ENCODE results near the gene STOM. TPM values are rescaled to one million over a fixed set of nuclear protein-coding genes. Genes with fewer than 3 reads are reported as not detected.
"Not testable (repeated sequence)": the region's sequence is repeated elsewhere in the genome, so short reads cannot be mapped to it uniquely, and the experiment has no call there.

Gene STOM
- polyA plus RNA-seq (ENCODE audit: insufficient read length in 10 of 10): 10 to 100 TPM; 55.3 to 87.1 (median 78.1) TPM
- long read RNA-seq, donor 1, transcript STOM-201 (7 exons, 3,010 nt): major isoform, 19 of 19 reads
- long read RNA-seq, donor 1, partial matches to known transcripts: 0 of 19 reads
- long read RNA-seq, donor 1, other reads (novel, unspliced or antisense): 0 of 19 reads
- long read RNA-seq, donor 2, transcript STOM-201 (7 exons, 3,010 nt): major isoform, 7 of 7 reads
- long read RNA-seq, donor 2, partial matches to known transcripts: 0 of 7 reads
- long read RNA-seq, donor 2, other reads (novel, unspliced or antisense): 0 of 7 reads
- long read RNA-seq, donor 3: 0 reads
- long read RNA-seq, donor 4, transcript STOM-201 (7 exons, 3,010 nt): major isoform, 12 of 12 reads
- long read RNA-seq, donor 4, partial matches to known transcripts: 0 of 12 reads
- long read RNA-seq, donor 4, other reads (novel, unspliced or antisense): 0 of 12 reads
- long read RNA-seq, donor 5, transcript STOM-201 (7 exons, 3,010 nt): major isoform, 25 of 41 reads
- long read RNA-seq, donor 5, partial matches to known transcripts: 16 of 41 reads
- long read RNA-seq, donor 5, other reads (novel, unspliced or antisense): 0 of 41 reads
- long read RNA-seq, donor 6, transcript STOM-201 (7 exons, 3,010 nt): major isoform, 23 of 23 reads
- long read RNA-seq, donor 6, partial matches to known transcripts: 0 of 23 reads
- long read RNA-seq, donor 6, other reads (novel, unspliced or antisense): 0 of 23 reads
- long read RNA-seq, donor 7, transcript STOM-201 (7 exons, 3,010 nt): major isoform, 22 of 22 reads
- long read RNA-seq, donor 7, partial matches to known transcripts: 0 of 22 reads
- long read RNA-seq, donor 7, other reads (novel, unspliced or antisense): 0 of 22 reads
- long read RNA-seq, donor 8, transcript STOM-201 (7 exons, 3,010 nt): major isoform, 14 of 14 reads
- long read RNA-seq, donor 8, partial matches to known transcripts: 0 of 14 reads
- long read RNA-seq, donor 8, other reads (novel, unspliced or antisense): 0 of 14 reads
- long read RNA-seq, donor 9, partial matches to known transcripts: 0 of 2 reads
- long read RNA-seq, donor 9, other reads (novel, unspliced or antisense): 0 of 2 reads

DNA sequence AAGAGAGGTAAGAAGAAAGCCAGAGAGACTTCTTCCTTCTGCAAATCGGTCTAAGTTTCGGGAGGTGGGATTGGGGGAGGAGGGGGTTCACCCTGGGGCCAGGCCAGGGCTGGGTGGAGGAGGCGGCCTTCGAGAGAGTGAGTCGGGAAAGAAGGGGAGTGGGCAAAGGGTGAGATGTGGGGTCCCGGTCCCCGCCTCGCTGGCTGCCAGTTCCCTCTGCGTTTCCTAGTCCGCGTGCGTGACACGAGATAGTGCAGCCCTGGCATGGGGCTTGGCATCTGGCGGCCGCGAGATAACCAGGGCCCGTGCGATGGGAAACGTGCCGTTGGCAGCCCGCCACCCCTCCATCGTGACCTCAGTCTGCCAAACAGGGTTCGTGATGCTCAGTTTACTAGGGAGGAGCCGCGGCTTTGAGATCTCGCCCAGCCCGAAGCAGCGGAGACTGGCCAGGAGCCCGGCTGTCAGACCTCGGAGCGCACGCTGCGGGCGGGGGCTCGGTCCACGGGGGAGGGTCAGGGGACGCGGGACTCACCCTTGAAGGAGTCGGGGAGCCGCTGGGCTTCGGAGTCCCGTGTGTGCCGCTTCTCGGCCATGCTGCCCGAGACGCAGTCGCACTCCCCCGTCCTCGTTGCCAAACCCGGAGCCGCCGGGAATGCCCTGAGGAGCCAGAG, at the start of gene STOM:
Gene STOM (minus strand): TSS at position 656 of the 671 bp plus-strand sequence. CDS start 63 bp downstream, at position 593.
- peak; percentile 82 to 96 (median 87) for DNase-seq

DNA sequence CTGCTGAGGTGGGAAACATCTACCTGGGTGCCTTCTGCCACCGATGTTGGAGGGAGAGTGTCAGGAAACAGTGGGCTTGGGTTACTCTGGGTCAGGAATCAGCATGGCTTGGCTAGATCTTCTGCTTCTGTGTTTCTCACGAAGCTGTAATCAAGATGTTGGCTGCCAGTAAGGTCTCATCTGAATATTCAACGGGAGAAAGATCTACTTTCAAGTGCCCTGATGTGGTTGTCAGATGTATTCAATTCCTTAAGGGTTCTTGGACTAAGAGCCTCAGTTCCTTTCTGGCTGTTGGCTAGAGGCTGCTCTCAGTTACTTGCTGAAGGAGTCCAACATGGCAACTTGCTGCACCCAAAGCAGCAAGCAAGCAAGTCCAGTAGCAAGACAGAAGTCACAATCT, 41.9 kb upstream of the STOM start:
- DNase-seq: no peak

DNA sequence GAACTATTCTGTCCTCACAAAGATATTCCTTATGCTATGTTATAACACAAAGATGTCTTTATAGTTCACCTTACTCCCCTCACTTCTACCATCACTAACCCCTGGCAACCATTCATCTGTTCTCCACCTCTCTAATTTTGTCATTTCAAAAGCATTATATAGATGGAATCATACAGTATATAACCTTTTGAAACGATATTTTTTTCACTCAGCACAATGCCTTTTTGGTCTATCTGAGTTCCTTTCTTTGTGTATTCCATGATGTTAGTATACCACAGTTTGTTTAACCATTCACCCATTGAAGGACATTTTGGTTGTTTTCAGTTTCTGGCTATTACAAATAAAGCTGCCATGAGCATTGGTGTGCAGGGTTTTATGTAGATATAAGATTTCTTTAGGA, 35.8 kb upstream of the STOM start:
- no peak for DNase-seq

GRCh38 chr9:121404906-121405305, 34.9 kb upstream of the STOM start:
- no peak for DNase-seq

GRCh38 chr9:121399883-121400607, 30.0 kb upstream of the STOM start:
- DNase-seq: peak; percentile 61 to 84 (median 76)

GRCh38 chr9:121399126-121399882, 29.3 kb upstream of the STOM start:
- peak in 1 of 3 donors; percentile 22 for DNase-seq

DNA sequence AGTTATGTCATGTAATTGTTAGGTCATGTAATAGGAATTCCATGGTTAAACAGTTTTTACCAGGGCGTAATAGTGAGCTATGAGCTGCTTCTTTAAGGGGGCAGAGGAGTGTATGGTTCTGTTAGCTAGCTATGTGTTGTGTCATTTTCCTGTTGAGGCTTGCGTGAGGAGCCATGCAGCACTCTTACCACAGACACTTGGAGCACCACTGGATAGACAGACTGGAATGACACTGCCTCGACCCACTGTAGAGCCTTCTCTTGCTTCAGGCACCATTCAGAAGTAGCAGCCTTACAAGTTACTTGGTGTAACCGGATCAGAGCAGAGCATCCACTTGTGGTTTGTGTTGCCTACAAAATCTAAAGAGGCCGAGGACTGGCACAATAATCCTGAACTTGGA, 28.3 kb upstream of the STOM start:
- peak in 1 of 3 donors; percentile 95 for DNase-seq

- not testable (repeated sequence) for DNase-seq
These were observed 27.2 kb upstream of the STOM start for GRCh38 chr9:121397277-121397676.

GRCh38 chr9:121395558-121395957, 25.5 kb upstream of the STOM start:
- DNase-seq: no peak

DNA sequence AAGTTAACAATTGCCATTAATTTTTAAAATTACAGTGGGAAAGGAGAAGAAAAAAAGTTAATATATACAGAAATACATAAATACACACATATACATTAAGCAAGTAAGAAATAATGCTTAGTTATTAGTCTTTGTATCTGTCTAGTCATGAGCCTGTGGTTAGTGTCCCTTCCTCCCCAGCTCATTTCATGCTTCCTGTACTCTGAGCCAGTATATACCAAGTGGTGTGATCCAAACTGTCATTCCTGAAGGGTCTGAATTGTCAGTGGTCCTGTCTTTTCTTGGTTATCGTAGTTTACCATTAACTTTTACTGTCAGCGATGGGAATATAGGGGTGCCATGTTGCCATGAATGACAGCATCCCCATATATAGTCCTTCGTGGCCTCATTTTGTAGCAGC, 24.2 kb upstream of the STOM start:
- DNase-seq: no peak

- DNase-seq: no peak
These were observed 23.3 kb upstream of the STOM start for GRCh38 chr9:121393318-121393717.

DNA sequence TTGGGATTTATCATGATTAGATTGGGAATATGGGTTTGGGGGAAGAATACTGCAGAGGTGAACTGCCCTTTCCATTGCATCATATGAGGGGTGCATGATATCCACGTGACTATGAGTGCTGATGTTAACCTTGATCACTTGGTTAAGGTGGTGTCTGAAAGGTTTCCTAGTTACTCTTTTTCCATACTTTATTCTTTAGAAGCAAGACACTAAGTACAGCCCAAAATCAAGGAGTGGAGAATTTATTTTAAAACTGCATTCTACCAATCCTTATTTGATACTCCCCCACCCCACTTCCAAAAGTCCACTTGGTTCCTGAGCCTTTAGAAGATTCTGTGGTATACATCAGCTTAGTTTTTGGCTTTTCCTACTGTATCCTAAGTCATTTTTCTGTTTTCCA, 20.3 kb upstream of the STOM start:
- DNase-seq: no peak

DNA sequence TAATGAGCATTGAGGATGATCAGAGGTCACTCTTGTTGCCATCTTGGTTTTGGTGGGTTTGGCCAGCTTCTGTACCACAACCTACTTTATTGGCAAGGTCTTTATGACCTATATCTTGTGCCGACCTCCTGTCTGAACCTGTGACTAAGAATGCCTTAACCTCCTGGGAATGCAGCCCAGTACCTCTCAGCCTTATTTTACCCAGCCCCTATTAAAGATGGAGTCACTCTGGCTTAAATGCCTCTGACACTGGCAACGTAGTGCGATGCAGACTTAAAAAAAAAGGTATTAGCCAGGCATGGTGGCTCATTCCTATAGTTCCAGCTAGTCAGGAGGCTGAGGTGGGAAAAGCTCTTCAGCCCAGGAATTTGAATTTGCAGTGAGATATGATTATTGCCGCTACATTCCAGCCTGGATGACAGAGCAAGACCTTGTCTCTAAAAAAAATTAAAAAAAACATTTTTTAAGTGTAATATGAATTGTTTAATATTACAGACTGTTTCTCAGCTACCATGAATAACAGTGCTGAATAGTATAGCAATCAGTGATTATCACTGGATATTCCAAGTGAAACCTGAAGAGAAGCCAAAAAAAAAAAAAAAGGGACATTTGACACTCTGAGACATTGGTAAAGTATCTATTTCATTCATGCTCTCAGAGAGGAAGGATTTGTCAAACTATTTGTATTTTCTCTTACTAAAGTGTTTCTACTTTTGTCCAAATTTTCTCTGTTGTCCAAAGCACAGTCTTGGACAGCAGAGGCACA, 18.3 kb upstream of the STOM start:
- no peak for DNase-seq

DNA sequence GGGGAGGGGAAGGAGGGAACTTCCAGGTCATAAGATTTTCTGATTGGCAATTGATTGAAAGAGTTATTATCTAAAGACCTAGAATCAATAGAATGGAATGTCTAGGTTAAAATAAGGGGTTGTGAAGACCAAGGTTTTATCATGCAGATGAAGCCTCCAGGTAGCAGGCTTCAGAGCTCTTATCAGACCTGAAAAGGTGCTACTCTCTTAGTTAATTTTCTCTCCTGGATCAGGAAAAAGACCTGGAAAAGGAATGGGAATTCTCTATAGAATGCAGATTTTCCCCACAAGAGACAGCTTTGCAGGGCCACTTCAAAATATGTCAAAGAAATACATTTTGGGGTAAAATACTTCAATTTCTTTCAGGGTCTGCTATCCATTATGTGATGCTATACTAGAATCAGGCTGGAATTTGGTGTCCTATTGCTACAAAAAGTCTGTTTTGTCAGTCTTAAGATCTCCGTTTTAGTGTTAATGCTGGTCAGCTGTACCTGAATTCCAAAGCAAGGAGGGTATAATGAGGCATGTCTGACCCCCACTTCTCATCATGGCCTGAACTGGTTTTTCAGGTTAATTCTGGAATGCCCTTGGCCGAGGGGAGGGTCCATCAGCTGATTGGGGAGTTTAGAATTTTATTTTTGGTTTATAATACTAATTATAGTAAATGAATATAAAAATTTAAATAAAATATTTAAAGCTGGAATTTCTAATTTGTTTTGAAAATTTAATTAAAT, 16.6 kb upstream of the STOM start:
- DNase-seq: no peak

- DNase-seq: no peak
These were observed 13.7 kb upstream of the STOM start for GRCh38 chr9:121383715-121384114.

- DNase-seq: no peak
These were observed 10.8 kb upstream of the STOM start for GRCh38 chr9:121380846-121381245.

DNA sequence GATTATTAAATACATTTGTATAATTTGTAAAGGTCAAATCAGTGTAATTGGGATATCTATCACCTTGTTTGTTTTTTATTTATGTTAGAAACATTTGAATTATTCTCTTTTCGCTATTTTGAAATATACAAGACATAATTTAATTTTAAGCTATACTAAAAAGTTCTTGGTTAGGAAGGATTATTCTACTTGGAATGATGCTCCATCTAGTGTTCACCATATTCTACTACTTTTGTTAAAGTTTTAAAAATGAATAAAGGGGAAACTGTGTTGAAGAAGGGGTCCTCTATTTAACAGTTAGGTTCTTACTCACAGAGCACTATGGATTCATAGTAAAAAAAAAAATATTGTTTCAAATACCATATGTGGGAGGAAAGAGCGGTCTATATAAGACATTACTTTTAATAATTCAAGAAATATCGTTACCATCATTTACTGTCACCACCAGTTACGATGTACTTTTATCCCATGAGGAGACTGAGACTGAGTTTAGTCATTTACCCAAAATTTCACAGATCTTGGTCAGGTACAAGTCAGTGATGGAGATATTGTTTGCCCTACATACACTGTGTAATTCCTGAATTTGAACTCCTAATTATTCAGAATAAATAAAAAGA, 6.3 kb upstream of the STOM start:
- no peak for DNase-seq
